ENCODE data around the gene NHERF1.

Gene NHERF1

GRCh38 chr17:74807925-74808324, 59.5 kb downstream of the NHERF1 start:
- no peak for DNase-seq (ENCODE audit: low read depth in 2 of 2)

- no peak for DNase-seq (ENCODE audit: low read depth in 2 of 2)
Measured at GRCh38 chr17:74808714-74809430, 60.4 kb downstream of the NHERF1 start.

- DNase-seq (ENCODE audit: low read depth in 2 of 2): no peak
Measured at GRCh38 chr17:74810699-74811485, 62.5 kb downstream of the NHERF1 start.

GRCh38 chr17:74812109-74813009, 63.9 kb downstream of the NHERF1 start:
- DNase-seq (ENCODE audit: low read depth in 2 of 2): no peak

- DNase-seq (ENCODE audit: low read depth in 2 of 2): no peak
Measured at GRCh38 chr17:74814453-74814852, 66.0 kb downstream of the NHERF1 start.

- DNase-seq (ENCODE audit: low read depth in 2 of 2): no peak
Measured at GRCh38 chr17:74815067-74815466, 66.6 kb downstream of the NHERF1 start.

- no peak for DNase-seq (ENCODE audit: low read depth in 2 of 2)
Measured at GRCh38 chr17:74815550-74816370, 67.3 kb downstream of the NHERF1 start.

- DNase-seq (ENCODE audit: low read depth in 2 of 2): no peak
Measured at GRCh38 chr17:74816905-74817620, 68.6 kb downstream of the NHERF1 start.

- no peak for DNase-seq (ENCODE audit: low read depth in 2 of 2)
Measured at GRCh38 chr17:74818291-74818938, 70.0 kb downstream of the NHERF1 start.
